ENCODE data around the gene CTNNBL1. TPM values are rescaled to one million over a fixed set of nuclear protein-coding genes. Genes with fewer than 3 reads are reported as not detected.
A peak's percentile ranks its signal among the peaks of the same experiment; 100 is the strongest.

The CTNNBL1 gene
- total RNA-seq, 1 experiment from 2014 or later, result 49.1 TPM

DNA sequence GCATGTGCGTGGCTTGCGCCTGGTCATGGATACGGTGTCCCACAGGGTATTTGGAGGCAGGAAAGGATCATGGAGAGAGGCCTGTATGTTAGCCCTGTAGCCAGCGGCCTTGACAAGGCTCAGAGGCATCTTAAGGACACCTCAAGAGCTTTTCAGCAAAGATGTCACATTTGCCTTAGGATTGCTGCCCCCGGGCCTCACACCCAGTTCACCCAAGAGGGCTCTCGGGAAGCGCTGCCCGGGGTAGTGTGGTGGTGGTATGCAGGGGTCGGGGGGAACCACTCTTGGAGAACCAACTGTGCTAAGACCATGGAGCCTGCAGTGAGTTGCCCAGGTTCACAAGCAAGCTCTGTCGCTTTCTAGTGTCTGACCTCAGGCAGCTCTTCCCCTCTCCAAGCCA, 172.2 kb downstream of the CTNNBL1 start:
- H3K27me3 ChIP-seq (replicated peaks), result no peaks in the 10 kb centered on the region
- H3K4me1 ChIP-seq (replicated peaks), result peaks cover 35% of the 10 kb centered on the region
- no peaks in the 10 kb centered on the region for H3K9me3 ChIP-seq (replicated peaks)
- no peak overlapping the region for H3K27ac ChIP-seq
- no peak overlapping the region for H3K4me3 ChIP-seq
- DNase-seq (ENCODE audit: low read depth in 1 of 2, low spot score in 2 of 2), result no peak
- H3K36me3 ChIP-seq, result peaks cover 18% of the 10 kb centered on the region

DNA sequence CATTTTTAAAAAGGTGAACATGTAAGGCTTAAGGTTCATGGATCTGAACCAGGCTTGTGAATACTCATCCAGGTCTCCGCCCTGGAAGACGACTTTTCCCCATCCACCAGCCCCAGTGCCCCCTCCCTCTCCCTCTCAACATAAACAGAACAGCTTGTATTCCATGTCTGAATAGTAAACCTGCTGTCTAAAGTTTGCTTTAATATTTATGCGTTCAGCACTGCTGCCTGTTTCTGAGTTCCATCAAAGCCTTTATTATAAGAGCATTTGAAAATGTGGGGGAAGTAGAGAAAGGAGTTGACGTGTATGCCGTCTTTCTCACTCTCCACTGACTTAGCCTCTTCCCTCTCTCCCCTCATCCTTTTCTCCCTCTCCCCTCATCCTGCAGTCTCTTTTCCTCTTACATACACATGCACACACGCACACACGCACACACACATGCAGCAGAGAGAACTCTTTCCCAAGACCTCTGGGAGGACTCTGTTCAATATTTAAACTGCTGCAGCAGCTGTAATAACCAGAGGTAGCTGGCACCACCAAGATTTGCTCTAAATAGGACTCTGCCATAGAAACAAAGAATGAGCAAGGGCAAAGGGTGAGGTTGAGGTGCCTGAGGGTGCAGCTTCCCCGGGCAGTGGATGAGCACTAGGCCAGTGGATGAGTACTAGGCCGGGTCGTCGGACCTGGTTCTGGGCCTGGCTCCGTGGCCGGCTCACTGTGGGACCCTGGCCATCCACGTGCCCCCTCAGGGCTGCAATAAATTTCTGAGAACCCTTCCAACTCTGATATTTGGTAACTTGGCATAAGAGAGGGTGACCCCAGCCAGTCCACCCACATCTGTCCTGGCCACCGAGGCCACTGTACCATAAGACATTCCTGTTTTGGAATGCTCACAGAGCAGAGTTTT, 173.7 kb downstream of the CTNNBL1 start:
- Histone ChIP-seq H3K4me1 (replicated peaks) (peaks cover 26% of the 10 kb centered on the region), H3K27me3 (replicated peaks) (no peaks in the 10 kb centered on the region), H3K9me3 (replicated peaks) (no peaks in the 10 kb centered on the region), H3K27ac (no peak overlapping the region), H3K4me3 (no peak overlapping the region), H3K36me3 (peaks cover 14% of the 10 kb centered on the region)
- DNase-seq (ENCODE audit: low read depth in 1 of 2, low spot score in 2 of 2), result no peak

DNA sequence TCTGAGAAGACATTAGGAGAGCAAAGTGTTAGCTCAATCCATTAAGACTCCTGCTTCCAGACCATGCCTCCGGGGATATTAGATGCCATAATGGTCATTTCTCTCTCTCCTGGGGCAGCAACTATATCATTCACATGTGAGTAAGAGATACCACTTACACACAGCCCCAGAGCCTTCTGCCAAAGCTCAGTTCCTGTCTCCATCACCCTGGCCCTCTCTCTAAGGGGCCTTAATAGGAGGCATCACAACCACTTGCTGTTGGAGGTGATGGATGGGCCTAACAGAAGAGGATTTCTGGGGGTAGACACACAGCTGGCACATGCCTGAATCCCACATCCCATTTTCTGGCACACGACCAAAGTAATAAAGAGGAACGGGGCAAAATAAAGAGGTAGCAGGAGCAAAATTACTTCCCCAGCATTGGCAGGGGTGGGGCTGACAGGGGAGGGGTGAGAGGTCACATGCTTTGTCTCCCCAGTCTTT, 175.1 kb downstream of the CTNNBL1 start:
- peaks cover 25% of the 10 kb centered on the region for H3K36me3 ChIP-seq
- H3K4me1 ChIP-seq (replicated peaks), result peaks cover 26% of the 10 kb centered on the region
- H3K4me3 ChIP-seq, result no peak overlapping the region
- H3K9me3 ChIP-seq (replicated peaks), result no peaks in the 10 kb centered on the region
- no peak for DNase-seq (ENCODE audit: low read depth in 1 of 2, low spot score in 2 of 2)
- H3K27ac ChIP-seq, result peak overlapping the region; percentile 64
- H3K27me3 ChIP-seq (replicated peaks), result no peaks in the 10 kb centered on the region

DNA sequence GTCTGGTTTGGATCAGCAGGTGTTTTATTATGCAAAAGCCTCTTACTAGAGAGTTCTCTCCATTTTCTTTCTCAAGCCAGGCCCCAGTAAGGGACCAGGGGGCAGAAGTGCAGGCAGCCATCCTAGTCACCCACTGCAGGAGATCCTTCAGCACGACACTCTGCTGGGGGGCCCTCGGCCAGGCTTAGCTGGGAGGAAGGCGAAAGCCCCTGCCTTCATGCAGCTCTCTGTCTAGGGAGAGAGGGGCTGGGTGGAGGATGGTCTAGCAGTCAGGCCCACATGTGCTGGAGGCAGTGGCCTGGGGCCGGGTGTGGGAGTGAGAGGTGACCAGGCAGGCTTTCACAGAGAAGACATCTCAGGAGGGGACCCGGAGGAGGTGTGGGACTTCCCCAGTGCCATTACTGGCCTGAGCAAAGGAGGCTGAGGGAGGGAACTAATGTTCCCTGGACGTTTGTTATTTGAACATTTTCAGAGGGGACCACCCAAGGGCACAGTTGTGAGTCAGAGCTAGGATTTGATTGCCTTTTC, 175.6 kb downstream of the CTNNBL1 start:
- H3K27me3 ChIP-seq (replicated peaks), result no peaks in the 10 kb centered on the region
- peaks cover 26% of the 10 kb centered on the region for H3K4me1 ChIP-seq (replicated peaks)
- no peaks in the 10 kb centered on the region for H3K9me3 ChIP-seq (replicated peaks)
- H3K27ac ChIP-seq, result peak overlapping the region; percentile 64
- H3K4me3 ChIP-seq, result no peak overlapping the region
- peaks cover 25% of the 10 kb centered on the region for H3K36me3 ChIP-seq
- DNase-seq (ENCODE audit: low read depth in 1 of 2, low spot score in 2 of 2), result peak; percentile 88 to 92

DNA sequence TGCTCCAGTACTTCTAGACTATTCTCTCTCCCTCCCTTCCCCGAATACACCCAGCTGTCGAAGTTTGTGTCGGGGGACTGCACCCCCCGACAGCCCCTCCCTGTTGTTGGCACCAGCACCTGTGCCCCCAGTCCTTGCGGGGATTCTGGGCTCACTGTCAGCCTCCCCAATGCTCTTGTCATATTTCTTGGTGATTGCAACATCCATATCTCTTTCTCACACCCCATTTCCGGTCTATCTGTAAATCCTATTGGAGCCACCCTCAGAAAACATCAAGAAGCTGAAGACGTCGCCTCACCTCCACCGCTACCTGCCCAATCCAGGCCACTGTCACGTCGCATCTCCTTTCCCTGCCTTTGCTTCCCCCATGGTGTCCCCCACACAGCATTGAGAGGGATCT, 176.5 kb downstream of the CTNNBL1 start:
- H3K4me1 ChIP-seq (replicated peaks), result peaks cover 26% of the 10 kb centered on the region
- peak overlapping the region; percentile 64 for H3K27ac ChIP-seq
- no peaks in the 10 kb centered on the region for H3K27me3 ChIP-seq (replicated peaks)
- peaks cover 20% of the 10 kb centered on the region for H3K36me3 ChIP-seq
- no peaks in the 10 kb centered on the region for H3K9me3 ChIP-seq (replicated peaks)
- no peak for DNase-seq (ENCODE audit: low read depth in 1 of 2, low spot score in 2 of 2)
- no peak overlapping the region for H3K4me3 ChIP-seq

DNA sequence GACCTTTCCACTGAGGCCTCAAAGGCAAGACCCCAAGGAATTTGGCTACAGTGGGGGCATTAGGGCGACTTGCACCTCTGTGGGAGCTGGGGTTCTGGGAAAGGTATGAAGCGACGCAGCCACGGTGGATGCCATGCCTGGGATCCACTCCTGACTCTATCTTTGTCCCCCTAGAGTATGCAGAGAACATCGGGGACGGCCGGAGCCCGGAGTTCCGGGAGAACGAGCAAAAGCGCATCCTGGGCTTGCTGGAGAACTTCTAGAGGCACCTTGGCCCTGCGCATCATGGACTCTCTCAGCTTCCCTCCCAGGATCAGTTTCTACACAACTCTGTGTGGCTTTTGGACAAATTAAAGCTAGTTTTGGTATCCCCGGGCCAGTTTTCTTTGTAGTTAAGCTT, 177.9 kb downstream of the CTNNBL1 start:
- no peak overlapping the region for H3K4me3 ChIP-seq
- H3K27me3 ChIP-seq (replicated peaks), result no peaks in the 10 kb centered on the region
- no peak for DNase-seq (ENCODE audit: low read depth in 1 of 2, low spot score in 2 of 2)
- peaks cover 20% of the 10 kb centered on the region for H3K36me3 ChIP-seq
- H3K9me3 ChIP-seq (replicated peaks), result no peaks in the 10 kb centered on the region
- H3K4me1 ChIP-seq (replicated peaks), result peaks cover 26% of the 10 kb centered on the region
- H3K27ac ChIP-seq, result no peak overlapping the region

DNA sequence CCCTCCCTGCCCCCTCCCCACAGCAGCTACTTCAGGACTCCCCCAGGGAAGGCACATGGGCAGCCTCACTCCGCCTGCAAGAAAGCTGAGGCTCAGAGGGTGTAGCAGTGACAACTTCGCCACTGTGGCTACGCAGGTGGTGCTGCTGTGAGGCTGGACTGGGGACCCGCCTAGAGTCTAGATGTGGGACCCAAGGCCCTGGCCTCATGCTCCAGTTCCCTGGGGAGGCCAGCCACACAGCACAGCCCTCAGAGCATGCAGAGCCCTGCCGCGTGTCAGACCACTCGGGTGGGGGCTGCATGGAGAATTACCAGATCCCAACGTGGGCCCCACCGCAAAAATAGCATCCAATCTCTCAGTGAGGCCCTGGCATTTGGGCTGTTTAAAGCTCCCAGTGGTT, 178.3 kb downstream of the CTNNBL1 start:
- H3K4me1 ChIP-seq (replicated peaks), result peaks cover 26% of the 10 kb centered on the region
- H3K36me3 ChIP-seq, result peaks cover 20% of the 10 kb centered on the region
- H3K27ac ChIP-seq, result no peak overlapping the region
- H3K4me3 ChIP-seq, result no peak overlapping the region
- no peak for DNase-seq (ENCODE audit: low read depth in 1 of 2, low spot score in 2 of 2)
- H3K27me3 ChIP-seq (replicated peaks), result no peaks in the 10 kb centered on the region
- H3K9me3 ChIP-seq (replicated peaks), result no peaks in the 10 kb centered on the region

DNA sequence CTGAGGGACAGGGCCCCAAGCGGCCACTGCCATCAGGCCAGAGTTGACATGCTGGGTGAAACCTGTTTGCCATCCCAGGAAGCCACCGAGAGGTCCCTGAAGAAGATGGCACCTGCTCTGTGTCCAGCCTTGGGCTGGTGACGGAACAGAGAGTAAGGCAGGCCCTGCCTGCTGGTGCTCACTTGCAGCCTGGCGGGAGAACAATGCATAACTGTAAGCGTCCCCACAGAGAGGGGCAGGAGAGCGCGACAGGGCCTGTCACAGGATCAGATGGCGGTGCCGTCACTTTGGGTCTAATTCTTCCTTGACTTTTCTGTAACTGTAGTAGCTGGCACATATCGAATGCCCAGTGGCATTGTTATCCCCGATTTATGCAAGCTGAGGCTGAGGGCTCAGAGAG, 180.1 kb downstream of the CTNNBL1 start:
- peaks cover 20% of the 10 kb centered on the region for H3K36me3 ChIP-seq
- H3K4me1 ChIP-seq (replicated peaks), result peaks cover 21% of the 10 kb centered on the region
- H3K27me3 ChIP-seq (replicated peaks), result no peaks in the 10 kb centered on the region
- no peaks in the 10 kb centered on the region for H3K9me3 ChIP-seq (replicated peaks)
- H3K4me3 ChIP-seq, result no peak overlapping the region
- H3K27ac ChIP-seq, result no peak overlapping the region
- DNase-seq (ENCODE audit: low read depth in 1 of 2, low spot score in 2 of 2), result no peak

DNA sequence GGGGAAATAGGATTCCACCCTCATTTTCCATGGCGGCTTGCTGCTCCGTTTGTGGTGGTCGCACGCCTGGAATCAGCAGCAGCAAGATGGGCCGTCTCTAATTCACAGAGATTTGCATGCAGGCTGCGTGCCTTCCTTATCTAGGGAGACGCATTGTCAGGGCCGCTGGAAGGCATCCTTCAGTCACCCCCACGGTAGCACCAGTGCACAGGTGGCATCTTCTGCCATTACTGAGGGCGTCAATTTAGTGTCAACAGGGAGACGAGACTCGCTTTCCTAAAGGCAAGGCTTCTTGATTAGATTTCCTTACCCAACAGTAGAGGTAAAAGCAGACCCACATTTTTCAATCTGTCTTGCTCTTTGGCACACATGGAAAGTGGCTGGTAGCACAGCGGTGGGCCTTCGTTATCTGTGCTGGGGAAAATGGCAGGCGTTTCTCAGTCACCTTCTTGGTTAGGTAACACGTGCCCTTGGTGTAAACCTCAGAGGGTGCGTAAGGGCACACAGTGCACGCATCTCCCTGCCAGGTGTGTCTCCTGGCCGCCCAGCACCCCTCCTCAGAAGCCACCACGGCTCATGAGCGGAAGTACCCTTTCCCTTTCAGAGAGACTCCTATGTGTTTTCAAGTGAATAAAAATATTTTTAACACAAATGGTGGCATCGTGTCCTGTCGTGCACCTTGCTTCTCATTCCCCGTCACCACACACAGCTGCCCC, 181.8 kb downstream of the CTNNBL1 start:
- no peak for DNase-seq (ENCODE audit: low read depth in 1 of 2, low spot score in 2 of 2)
- Histone ChIP-seq H3K9me3 (replicated peaks) (no peaks in the 10 kb centered on the region), H3K4me1 (replicated peaks) (peaks cover 4% of the 10 kb centered on the region)

DNA sequence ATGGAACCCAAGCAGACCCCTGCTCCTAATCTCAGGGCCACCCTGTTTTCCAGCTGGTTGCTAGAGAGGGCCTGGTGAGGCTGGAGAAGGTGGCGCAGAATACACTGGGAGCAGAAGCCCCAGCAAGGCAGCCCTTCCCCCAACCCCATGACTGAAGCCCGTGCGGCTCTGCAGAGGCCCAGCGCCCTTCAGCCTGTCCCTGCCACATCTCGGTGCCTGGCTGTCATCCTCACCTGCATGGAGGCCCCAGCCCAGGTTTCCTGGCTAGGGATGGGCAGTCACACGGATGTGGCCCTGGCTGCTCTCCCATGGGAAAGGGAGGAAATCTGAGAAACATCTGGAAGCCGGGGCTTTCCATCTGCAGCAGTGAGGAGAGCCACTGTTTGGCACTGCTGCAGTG, 183.0 kb downstream of the CTNNBL1 start:
- H3K4me3 ChIP-seq, result no peak overlapping the region
- H3K36me3 ChIP-seq, result peaks cover 11% of the 10 kb centered on the region

More for the DNA sequence above, 181.8 kb downstream of the CTNNBL1 start:
- Histone ChIP-seq H3K4me3 (no peak overlapping the region), H3K36me3 (peaks cover 17% of the 10 kb centered on the region), H3K27me3 (replicated peaks) (no peaks in the 10 kb centered on the region), H3K27ac (no peak overlapping the region)

DNA sequence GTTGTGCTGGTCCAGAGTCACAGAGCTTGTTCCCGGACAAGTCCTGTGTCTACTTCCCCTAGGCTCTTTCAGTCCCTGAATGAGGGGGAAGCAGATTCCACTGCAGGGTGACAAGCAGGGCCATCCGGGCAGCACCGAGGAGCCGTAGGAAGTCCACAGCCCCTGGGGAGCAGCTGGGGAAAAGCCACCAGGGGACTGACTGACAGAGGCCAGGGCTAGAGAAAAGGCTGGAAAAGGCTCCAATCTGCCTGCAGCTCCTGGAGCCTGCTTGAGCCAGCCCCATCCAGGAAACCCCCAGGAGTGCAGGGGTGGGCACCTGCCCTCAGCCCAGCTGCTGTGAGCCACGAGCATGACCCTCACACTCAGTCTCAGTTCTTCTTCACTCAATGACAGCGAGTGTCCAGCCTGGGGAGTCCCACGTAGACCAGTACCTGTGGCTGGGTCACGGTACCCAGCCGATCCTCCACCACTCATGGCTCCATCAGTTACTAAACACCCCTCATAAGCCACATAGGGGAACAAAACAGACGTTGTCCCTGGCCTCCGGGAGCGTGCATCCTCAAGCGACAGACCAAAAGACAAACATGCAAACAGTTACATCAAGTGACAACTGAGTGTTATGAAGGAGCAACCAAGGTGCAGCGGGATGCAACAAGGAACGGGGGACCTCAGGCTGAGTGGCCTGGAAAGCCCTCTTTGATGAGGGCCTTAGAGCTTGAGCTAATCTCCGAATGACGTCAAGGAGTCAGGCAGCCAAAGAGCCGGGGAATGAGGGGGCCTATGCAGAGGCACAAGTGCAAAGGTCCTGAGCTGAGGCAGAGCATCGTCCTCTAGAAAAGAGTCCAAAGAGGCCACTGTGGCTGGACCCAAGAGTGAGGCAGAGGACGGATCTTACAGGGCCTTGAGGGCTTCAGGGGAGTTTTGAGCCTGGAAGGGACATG, 184.3 kb downstream of the CTNNBL1 start:
- no peaks in the 10 kb centered on the region for H3K4me1 ChIP-seq (replicated peaks)
- no peaks in the 10 kb centered on the region for H3K9me3 ChIP-seq (replicated peaks)
- H3K4me3 ChIP-seq, result no peak overlapping the region
- H3K27me3 ChIP-seq (replicated peaks), result no peaks in the 10 kb centered on the region
- no peak for DNase-seq (ENCODE audit: low read depth in 1 of 2, low spot score in 2 of 2)
- H3K27ac ChIP-seq, result no peak overlapping the region
- H3K36me3 ChIP-seq, result peaks cover 7% of the 10 kb centered on the region

More for the DNA sequence above, 183.0 kb downstream of the CTNNBL1 start:
- Histone ChIP-seq H3K27me3 (replicated peaks) (no peaks in the 10 kb centered on the region), H3K9me3 (replicated peaks) (no peaks in the 10 kb centered on the region), H3K27ac (no peak overlapping the region), H3K4me1 (replicated peaks) (no peaks in the 10 kb centered on the region)
- no peak for DNase-seq (ENCODE audit: low read depth in 1 of 2, low spot score in 2 of 2)

DNA sequence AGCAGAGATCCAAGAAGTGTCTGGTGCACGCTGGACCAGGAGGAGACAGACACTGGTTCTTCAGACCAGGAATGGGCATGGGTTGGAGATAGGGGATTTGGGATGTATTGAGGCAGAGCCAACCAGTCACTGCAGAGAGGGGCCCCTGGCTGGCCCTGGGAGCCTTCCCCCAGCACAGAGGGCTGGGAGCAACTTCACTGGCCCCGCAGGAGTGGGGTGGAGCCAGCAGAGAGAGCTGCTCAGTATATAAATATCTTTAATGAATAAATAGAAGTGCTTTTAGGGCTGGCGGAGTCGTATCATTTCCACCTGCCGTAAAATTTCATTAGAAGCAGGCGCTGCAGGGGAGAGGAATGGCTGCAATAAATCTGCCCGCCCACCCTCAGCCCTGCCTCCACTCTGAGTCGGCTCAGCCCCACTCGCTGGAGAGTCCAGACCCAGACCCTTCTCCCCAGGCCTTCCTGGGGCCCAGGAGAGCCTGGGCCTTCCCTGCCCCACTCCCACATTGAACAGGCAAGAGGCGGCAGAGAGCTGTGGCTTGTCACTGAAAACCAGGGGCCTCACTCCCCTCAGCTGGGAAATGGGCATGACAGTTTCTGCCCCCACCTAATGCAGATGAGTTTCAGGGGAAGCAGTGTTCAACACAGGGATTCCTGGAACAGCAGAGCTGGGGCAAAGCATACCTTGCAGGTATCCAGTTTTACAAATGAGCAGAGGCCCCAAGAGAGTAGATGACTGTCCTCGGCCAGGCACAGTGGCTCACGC, 185.2 kb downstream of the CTNNBL1 start:
- no peak overlapping the region for H3K27ac ChIP-seq
- no peaks in the 10 kb centered on the region for H3K9me3 ChIP-seq (replicated peaks)
- no peaks in the 10 kb centered on the region for H3K27me3 ChIP-seq (replicated peaks)
- H3K4me3 ChIP-seq, result no peak overlapping the region
- H3K36me3 ChIP-seq, result no peaks in the 10 kb centered on the region
- no peaks in the 10 kb centered on the region for H3K4me1 ChIP-seq (replicated peaks)
- no peak for DNase-seq (ENCODE audit: low read depth in 1 of 2, low spot score in 2 of 2)

All from SJSA1 (cell line).